Middle frontal gyrus (tissue), 1 donor: ENCODE results near the gene MIPOL1.
"Not testable (repeated sequence)": the region's sequence is repeated elsewhere in the genome, so short reads cannot be mapped to it uniquely, and the experiment has no call there.

Experiments used
- DNase-seq: peaks from one replicate; pipeline ENCODE4 v3.0.0-alpha.2; 2015; ENCODE audit warnings: low spot score; ENCODE audit errors: extremely low spot score

The MIPOL1 gene

GRCh38 chr14:37187294-37187693 is 10.4 kb upstream of the MIPOL1 start:
- no peak for DNase-seq

GRCh38 chr14:37187840-37188577 is 9.7 kb upstream of the MIPOL1 start:
- DNase-seq, result not testable (repeated sequence)

- not testable (repeated sequence) for DNase-seq
Observed at GRCh38 chr14:37189733-37190132, 8.0 kb upstream of the MIPOL1 start.

- no peak for DNase-seq
Observed at GRCh38 chr14:37194698-37195097, 3.0 kb upstream of the MIPOL1 start.

- no peak for DNase-seq
Observed at GRCh38 chr14:37195327-37195726, 2.4 kb upstream of the MIPOL1 start.

- no peak for DNase-seq
Observed at GRCh38 chr14:37196604-37197420, 925 bp upstream of the MIPOL1 start.

GRCh38 chr14:37198273-37198598 is 499 bp downstream of the MIPOL1 start:
- no peak for DNase-seq

GRCh38 chr14:37198907-37199306 is 1.2 kb downstream of the MIPOL1 start:
- no peak for DNase-seq

- DNase-seq, result no peak
Observed at GRCh38 chr14:37201724-37202123, 4.0 kb downstream of the MIPOL1 start.

- no peak for DNase-seq
Observed at GRCh38 chr14:37202265-37202664, 4.5 kb downstream of the MIPOL1 start.

GRCh38 chr14:37202812-37203211 is 5.1 kb downstream of the MIPOL1 start:
- no peak for DNase-seq

GRCh38 chr14:37203423-37203822 is 5.7 kb downstream of the MIPOL1 start:
- no peak for DNase-seq

- DNase-seq, result not testable (repeated sequence)
Observed at GRCh38 chr14:37205623-37206605, 8.2 kb downstream of the MIPOL1 start.

GRCh38 chr14:37209617-37210016 is 11.9 kb downstream of the MIPOL1 start:
- not testable (repeated sequence) for DNase-seq

GRCh38 chr14:37210448-37210847 is 12.7 kb downstream of the MIPOL1 start:
- DNase-seq, result no peak

- DNase-seq, result no peak
Observed at GRCh38 chr14:37213016-37213415, 15.3 kb downstream of the MIPOL1 start.

- no peak for DNase-seq
Observed at GRCh38 chr14:37215345-37215744, 17.6 kb downstream of the MIPOL1 start.

GRCh38 chr14:37221073-37221472 is 23.3 kb downstream of the MIPOL1 start:
- no peak for DNase-seq

- no peak for DNase-seq
Observed at GRCh38 chr14:37223947-37224474, 26.3 kb downstream of the MIPOL1 start.

GRCh38 chr14:37225668-37226067 is 27.9 kb downstream of the MIPOL1 start:
- not testable (repeated sequence) for DNase-seq

GRCh38 chr14:37230551-37231194 is 32.9 kb downstream of the MIPOL1 start:
- DNase-seq, result peak; percentile 39
